ENCODE results near the gene KIF3B. TPM values are rescaled to one million over a fixed set of nuclear protein-coding genes. Genes with fewer than 3 reads are reported as not detected.

The KIF3B gene
- total RNA-seq, 1 experiment from 2014 or later = 31.5 TPM

- DNase-seq (ENCODE audit: low read depth, low spot score) (no peak), ATAC-seq (no peak)
- Histone ChIP-seq H3K4me1 (ENCODE audit: control insufficient read depth in 1 of 2, insufficient read depth in 2 of 2, low read length in 2 of 2) (peaks cover 0 to 9% of the 10 kb centered on the region in 2 experiments; a peak in 3 of 4 replicates), H3K27ac (ENCODE audit: low read depth, low read length) (no peak overlapping the region), H4K20me1 (ENCODE audit: insufficient read depth) (no peaks in the 10 kb centered on the region; the same call in 1 of the 2 replicates), H2AFZ (ENCODE audit: low read depth, low read length, poor library complexity, severe bottlenecking) (no peak overlapping the region), H3K4me3 (replicated peaks in 1 of 2; ENCODE audit: low read depth in 1 of 2, low read length in 2 of 2) (no peak overlapping the region), H3K36me3 (ENCODE audit: control insufficient read depth in 1 of 2, insufficient read depth in 2 of 2, low read length in 2 of 2) (peaks cover 0 to 3% of the 10 kb centered on the region in 2 experiments; a peak in 1 of 4 replicates), H3K79me2 (ENCODE audit: insufficient read depth, low read length) (peaks cover 19% of the 10 kb centered on the region), H3K9me2 (ENCODE audit: insufficient read depth) (no peaks in the 10 kb centered on the region), H3K9me3 (ENCODE audit: control insufficient read depth in 1 of 2, insufficient read depth in 1 of 2, low read depth in 1 of 2, low read length in 2 of 2) (no peaks in the 10 kb centered on the region), H3K27me3 (ENCODE audit: insufficient read depth, low read length) (no peaks in the 10 kb centered on the region), H3K9ac (ENCODE audit: low read length) (no peak overlapping the region), H3K4me2 (ENCODE audit: low read length) (no peak overlapping the region)
- no TSS peak for BruUV-seq (replicated peaks)
- ChIA-PET RAD21 (ENCODE audit: low non-redundant PET in 1 of 2, low total read pairs in 2 of 2, uncharacterized antibody in 2 of 2, unreplicated experiment in 2 of 2) (no interaction called here), POLR2A (no interaction called here), CTCF (no interaction called here)
- intact Hi-C loops (cut with micrococcal nuclease) = no loop called here
- TF ChIP-seq RAD21 (IDR thresholded peaks at IDR 0.05; ENCODE audit: low read depth) (no peak), SIN3A (IDR thresholded peaks at IDR 0.05; ENCODE audit: low read depth) (no peak), CTCF (IDR thresholded peaks at IDR 0.05 in 2 of 3, conservative IDR thresholded peaks at IDR 0.05 in 1 of 3; ENCODE audit: borderline replicate concordance in 1 of 3, insufficient read depth in 1 of 3, low read depth in 2 of 3, low read length in 2 of 3) (no peak), TCF7L2 (IDR thresholded peaks at IDR 0.05; ENCODE audit: borderline replicate concordance, extremely low read depth, insufficient read depth, insufficient read length) (no peak), FOSL1 (IDR thresholded peaks at IDR 0.05; ENCODE audit: low read depth) (no peak)
Measured at GRCh38 chr20:32287231-32287638, 9.8 kb downstream of the KIF3B start.

DNA sequence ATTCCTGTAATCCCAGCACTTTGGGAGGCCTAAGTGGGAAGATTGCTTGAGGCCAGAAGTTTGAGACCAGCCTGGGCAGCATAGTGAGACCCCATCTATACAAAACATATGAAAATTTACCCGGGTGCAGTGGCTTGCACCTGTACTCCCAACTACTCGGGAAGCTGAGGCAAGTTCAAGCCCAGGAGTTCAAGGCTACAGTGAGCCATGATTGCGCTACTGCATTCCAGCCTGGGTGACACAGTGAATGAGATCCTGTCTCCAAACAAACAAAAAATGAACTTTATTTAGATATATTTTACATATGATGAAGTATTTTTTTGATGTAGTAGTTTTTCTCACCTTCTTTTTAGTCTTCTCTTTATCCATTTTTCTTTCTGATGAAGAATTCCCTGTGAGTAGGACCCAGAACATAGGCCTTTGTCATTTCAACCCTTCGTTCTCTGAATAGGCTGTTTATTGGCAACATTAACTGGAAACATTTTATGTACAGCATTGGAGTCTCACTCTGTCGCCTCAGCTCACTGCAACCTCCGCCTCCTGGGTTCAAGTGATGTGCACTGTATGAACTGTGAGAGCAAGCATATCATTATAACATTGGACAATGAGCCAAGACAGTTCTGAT, 10.9 kb downstream of the KIF3B start:
- Histone ChIP-seq H3K9me3 (ENCODE audit: control insufficient read depth in 1 of 2, insufficient read depth in 1 of 2, low read depth in 1 of 2, low read length in 2 of 2) (no peaks in the 10 kb centered on the region), H3K4me1 (ENCODE audit: control insufficient read depth in 1 of 2, insufficient read depth in 2 of 2, low read length in 2 of 2) (peaks cover 0 to 9% of the 10 kb centered on the region in 2 experiments; a peak in 3 of 4 replicates), H3K4me3 (replicated peaks in 1 of 2; ENCODE audit: low read depth in 1 of 2, low read length in 2 of 2) (no peak overlapping the region), H3K27ac (ENCODE audit: low read depth, low read length) (no peak overlapping the region), H4K20me1 (ENCODE audit: insufficient read depth) (no peaks in the 10 kb centered on the region; the same call in 1 of the 2 replicates), H3K36me3 (ENCODE audit: control insufficient read depth in 1 of 2, insufficient read depth in 2 of 2, low read length in 2 of 2) (peaks cover 0 to 3% of the 10 kb centered on the region in 2 experiments; a peak in 1 of 4 replicates), H3K79me2 (ENCODE audit: insufficient read depth, low read length) (peaks cover 16% of the 10 kb centered on the region), H3K4me2 (ENCODE audit: low read length) (no peak overlapping the region), H3K27me3 (ENCODE audit: insufficient read depth, low read length) (no peaks in the 10 kb centered on the region), H2AFZ (ENCODE audit: low read depth, low read length, poor library complexity, severe bottlenecking) (no peak overlapping the region), H3K9me2 (ENCODE audit: insufficient read depth) (no peaks in the 10 kb centered on the region), H3K9ac (ENCODE audit: low read length) (no peak overlapping the region)
- intact Hi-C loops (cut with micrococcal nuclease) = no loop called here
- ChIA-PET RAD21 (ENCODE audit: low non-redundant PET in 1 of 2, low total read pairs in 2 of 2, uncharacterized antibody in 2 of 2, unreplicated experiment in 2 of 2) (no interaction called here), CTCF (no interaction called here), POLR2A (no interaction called here)
- DNase-seq (ENCODE audit: low read depth, low spot score) = no peak
- no peak for ATAC-seq
- no TSS peak for BruUV-seq (replicated peaks)
- TF ChIP-seq CBX3 (IDR thresholded peaks at IDR 0.05; ENCODE audit: low read depth) (no peak), ELF1 (IDR thresholded peaks at IDR 0.05; ENCODE audit: borderline replicate concordance, low read depth) (no peak), EZH2phosphoT487 (IDR thresholded peaks at IDR 0.05; ENCODE audit: borderline replicate concordance) (no peak), SP1 (IDR thresholded peaks at IDR 0.05; ENCODE audit: low read depth) (no peak), TCF7L2 (IDR thresholded peaks at IDR 0.05; ENCODE audit: borderline replicate concordance, extremely low read depth, insufficient read depth, insufficient read length) (no peak), CTCF (IDR thresholded peaks at IDR 0.05 in 2 of 3, conservative IDR thresholded peaks at IDR 0.05 in 1 of 3; ENCODE audit: borderline replicate concordance in 1 of 3, insufficient read depth in 1 of 3, low read depth in 2 of 3, low read length in 2 of 3) (no peak), ZNF274 (IDR thresholded peaks at IDR 0.05; ENCODE audit: low read depth, low read length) (no peak)

Measured in HCT116 (cell line).